ENCODE results near the gene RRBP1.

The RRBP1 gene

GRCh38 chr20:17706632-17707031, 24.6 kb upstream of the RRBP1 start:
- H3K79me2 ChIP-seq (ENCODE audit: insufficient read depth, low read length): no peaks in the 10 kb centered on the region
- H3F3A ChIP-seq (ENCODE audit: low read depth): no peaks in the 10 kb centered on the region

GRCh38 chr20:17705916-17706315, 23.9 kb upstream of the RRBP1 start:
- Histone ChIP-seq H3K4me1 (ENCODE audit: insufficient read depth, low read length, poor library complexity, severe bottlenecking) (peaks cover 4% of the 10 kb centered on the region), H3K27me3 (ENCODE audit: insufficient read depth, low read length, poor library complexity, severe bottlenecking) (no peaks in the 10 kb centered on the region), H3K9me2 (replicated peaks; ENCODE audit: low read depth, low read length) (no peaks in the 10 kb centered on the region), H3F3A (ENCODE audit: low read depth) (no peaks in the 10 kb centered on the region), H4K20me1 (ENCODE audit: insufficient read depth, low read length, poor library complexity, severe bottlenecking) (no peaks in the 10 kb centered on the region), H2AFZ (ENCODE audit: low read length) (no peak overlapping the region), H3K9me3 (ENCODE audit: insufficient read depth, low read depth, low read length) (no peaks in the 10 kb centered on the region), H3K9ac (ENCODE audit: low read depth, low read length, poor library complexity, severe bottlenecking) (no peak overlapping the region), H3K4me3 (ENCODE audit: low read length, poor library complexity, severe bottlenecking) (no peak overlapping the region), H3K36me3 (ENCODE audit: insufficient read depth, low read length) (no peaks in the 10 kb centered on the region), H3K79me2 (ENCODE audit: insufficient read depth, low read length) (no peaks in the 10 kb centered on the region), H3K4me2 (ENCODE audit: low read depth, low read length, poor library complexity, severe bottlenecking) (no peak overlapping the region)
- no peak for TF ChIP-seq EZH2phosphoT487 (IDR thresholded peaks at IDR 0.05; ENCODE audit: borderline replicate concordance)
- TF ChIP-seq CTCF (conservative IDR thresholded peaks at IDR 0.05; ENCODE audit: low read length): no peak

More at GRCh38 chr20:17706632-17707031, 24.6 kb upstream of the RRBP1 start:
- Histone ChIP-seq H3K9me2 (replicated peaks; ENCODE audit: low read depth, low read length) (no peaks in the 10 kb centered on the region), H2AFZ (ENCODE audit: low read length) (no peak overlapping the region), H3K4me3 (ENCODE audit: low read length, poor library complexity, severe bottlenecking) (no peak overlapping the region), H3K4me2 (ENCODE audit: low read depth, low read length, poor library complexity, severe bottlenecking) (no peak overlapping the region), H3K36me3 (ENCODE audit: insufficient read depth, low read length) (no peaks in the 10 kb centered on the region), H3K9ac (ENCODE audit: low read depth, low read length, poor library complexity, severe bottlenecking) (no peak overlapping the region), H3K4me1 (ENCODE audit: insufficient read depth, low read length, poor library complexity, severe bottlenecking) (peaks cover 4% of the 10 kb centered on the region), H3K9me3 (ENCODE audit: insufficient read depth, low read depth, low read length) (no peaks in the 10 kb centered on the region), H3K27me3 (ENCODE audit: insufficient read depth, low read length, poor library complexity, severe bottlenecking) (no peaks in the 10 kb centered on the region), H4K20me1 (ENCODE audit: insufficient read depth, low read length, poor library complexity, severe bottlenecking) (no peaks in the 10 kb centered on the region)
- TF ChIP-seq EZH2phosphoT487 (IDR thresholded peaks at IDR 0.05; ENCODE audit: borderline replicate concordance): no peak

GRCh38 chr20:17704589-17705317, 22.7 kb upstream of the RRBP1 start:
- Histone ChIP-seq H3K27me3 (ENCODE audit: insufficient read depth, low read length, poor library complexity, severe bottlenecking) (no peaks in the 10 kb centered on the region), H3K9me2 (replicated peaks; ENCODE audit: low read depth, low read length) (no peaks in the 10 kb centered on the region), H3K4me1 (ENCODE audit: insufficient read depth, low read length, poor library complexity, severe bottlenecking) (peaks cover 4% of the 10 kb centered on the region), H3K79me2 (ENCODE audit: insufficient read depth, low read length) (no peaks in the 10 kb centered on the region), H2AFZ (ENCODE audit: low read length) (no peak overlapping the region), H3K9me3 (ENCODE audit: insufficient read depth, low read depth, low read length) (no peaks in the 10 kb centered on the region), H3K4me3 (ENCODE audit: low read length, poor library complexity, severe bottlenecking) (no peak overlapping the region), H3K4me2 (ENCODE audit: low read depth, low read length, poor library complexity, severe bottlenecking) (no peak overlapping the region), H3K36me3 (ENCODE audit: insufficient read depth, low read length) (no peaks in the 10 kb centered on the region), H3F3A (ENCODE audit: low read depth) (no peaks in the 10 kb centered on the region), H3K9ac (ENCODE audit: low read depth, low read length, poor library complexity, severe bottlenecking) (no peak overlapping the region), H4K20me1 (ENCODE audit: insufficient read depth, low read length, poor library complexity, severe bottlenecking) (no peaks in the 10 kb centered on the region)
- TF ChIP-seq EZH2phosphoT487 (IDR thresholded peaks at IDR 0.05; ENCODE audit: borderline replicate concordance) (no peak), CTCF (conservative IDR thresholded peaks at IDR 0.05; ENCODE audit: low read length) (no peak)

GRCh38 chr20:17701826-17702225, 19.8 kb upstream of the RRBP1 start:
- Histone ChIP-seq H3K4me2 (ENCODE audit: low read depth, low read length, poor library complexity, severe bottlenecking) (no peak overlapping the region), H3K4me1 (ENCODE audit: insufficient read depth, low read length, poor library complexity, severe bottlenecking) (peaks cover 4% of the 10 kb centered on the region), H3K36me3 (ENCODE audit: insufficient read depth, low read length) (no peaks in the 10 kb centered on the region), H3K27me3 (ENCODE audit: insufficient read depth, low read length, poor library complexity, severe bottlenecking) (no peaks in the 10 kb centered on the region), H2AFZ (ENCODE audit: low read length) (no peak overlapping the region), H3K9me2 (replicated peaks; ENCODE audit: low read depth, low read length) (no peaks in the 10 kb centered on the region), H3K9ac (ENCODE audit: low read depth, low read length, poor library complexity, severe bottlenecking) (no peak overlapping the region), H4K20me1 (ENCODE audit: insufficient read depth, low read length, poor library complexity, severe bottlenecking) (no peaks in the 10 kb centered on the region), H3K79me2 (ENCODE audit: insufficient read depth, low read length) (no peaks in the 10 kb centered on the region), H3F3A (ENCODE audit: low read depth) (no peaks in the 10 kb centered on the region), H3K4me3 (ENCODE audit: low read length, poor library complexity, severe bottlenecking) (no peak overlapping the region), H3K9me3 (ENCODE audit: insufficient read depth, low read depth, low read length) (no peaks in the 10 kb centered on the region)
- TF ChIP-seq EZH2phosphoT487 (IDR thresholded peaks at IDR 0.05; ENCODE audit: borderline replicate concordance) (no peak), CTCF (conservative IDR thresholded peaks at IDR 0.05; ENCODE audit: low read length) (no peak)
